ENCODE results near the gene IRF9. TPM values are rescaled to one million over a fixed set of nuclear protein-coding genes. Genes with fewer than 3 reads are reported as not detected.

Gene IRF9
- total RNA-seq, 1 donor from 2014 or later = 26.7 TPM

Other genes with a start within 250 kb of the IRF9 start
- 54.4 and 60.7 TPM in 2 replicates for gene DHRS4, start 207.5 kb upstream of the IRF9 start, total RNA-seq
- gene DHRS4L2, start 172.3 kb upstream of the IRF9 start, total RNA-seq = 10.5 and 19.1 TPM in 2 replicates
- gene CARMIL3, start 109.3 kb upstream of the IRF9 start, total RNA-seq = 0.23 TPM in 1 of 2 replicates, not detected in the other
- gene CPNE6, start 89.7 kb upstream of the IRF9 start, total RNA-seq = not detected in 2 replicates
- 29.8 TPM in 2 replicates for gene PCK2, start 67.0 kb upstream of the IRF9 start, total RNA-seq
- gene DCAF11, start 46.5 kb upstream of the IRF9 start, total RNA-seq = 40.7 and 41.4 TPM in 2 replicates
- 0.12 and 3.7 TPM in 2 replicates for gene NRL, start 46.3 kb upstream of the IRF9 start, total RNA-seq
- 0.09 TPM in 1 of 2 replicates, not detected in the other for gene FITM1, start 30.6 kb upstream of the IRF9 start, total RNA-seq
- 155 and 162 TPM in 2 replicates for gene PSME1, start 25.1 kb upstream of the IRF9 start, total RNA-seq
- gene EMC9, start 19.7 kb upstream of the IRF9 start, total RNA-seq = 10.2 and 11.3 TPM in 2 replicates
- gene PSME2, start 14.7 kb upstream of the IRF9 start, total RNA-seq = 48.4 and 65.5 TPM in 2 replicates
- gene RNF31, start 13.8 kb upstream of the IRF9 start, total RNA-seq = 44.8 and 49.7 TPM in 2 replicates
- gene REC8, start 10.8 kb downstream of the IRF9 start, total RNA-seq = 15.1 and 18.4 TPM in 2 replicates
- gene IPO4, start 27.6 kb downstream of the IRF9 start, total RNA-seq = 23.9 and 28.9 TPM in 2 replicates
- gene TM9SF1, start 34.2 kb downstream of the IRF9 start, total RNA-seq = 54.7 and 58.8 TPM in 2 replicates
- gene TSSK4, start 44.4 kb downstream of the IRF9 start, total RNA-seq = not detected in 2 replicates
- gene CHMP4A, start 52.2 kb downstream of the IRF9 start, total RNA-seq = 30.9 and 31.7 TPM in 2 replicates
- 16.2 and 17.8 TPM in 2 replicates for gene MDP1, start 54.8 kb downstream of the IRF9 start, total RNA-seq
- gene NEDD8, start 71.1 kb downstream of the IRF9 start, total RNA-seq = 140 and 180 TPM in 2 replicates
- gene GMPR2, start 71.7 kb downstream of the IRF9 start, total RNA-seq = 30.3 and 55.7 TPM in 2 replicates
- gene TINF2, start 81.4 kb downstream of the IRF9 start, total RNA-seq = 48.6 and 58.6 TPM in 2 replicates
- gene TGM1, start 101.9 kb downstream of the IRF9 start, total RNA-seq = 1.0 and 7.9 TPM in 2 replicates
- gene RABGGTA, start 110.3 kb downstream of the IRF9 start, total RNA-seq = 23.0 and 27.1 TPM in 2 replicates
- 6.9 and 26.3 TPM in 2 replicates for gene DHRS1, start 138.5 kb downstream of the IRF9 start, total RNA-seq
- gene NOP9, start 138.6 kb downstream of the IRF9 start, total RNA-seq = 10.9 and 11.0 TPM in 2 replicates
- gene CIDEB, start 146.7 kb downstream of the IRF9 start, total RNA-seq = 1.0 and 1.2 TPM in 2 replicates
- 1.5 and 6.7 TPM in 2 replicates for gene LTB4R2, start 148.9 kb downstream of the IRF9 start, total RNA-seq
- 2.1 and 4.5 TPM in 2 replicates for gene LTB4R, start 150.2 kb downstream of the IRF9 start, total RNA-seq
- gene ADCY4, start 173.8 kb downstream of the IRF9 start, total RNA-seq = 0.26 and 2.1 TPM in 2 replicates
- 0.35 and 0.51 TPM in 2 replicates for gene RIPK3, start 178.7 kb downstream of the IRF9 start, total RNA-seq
- gene NFATC4, start 206.9 kb downstream of the IRF9 start, total RNA-seq = 59.5 and 83.0 TPM in 2 replicates
- gene NYNRIN, start 237.7 kb downstream of the IRF9 start, total RNA-seq = 24.0 and 31.4 TPM in 2 replicates

All from pericardium fibroblast (primary cell).